Smooth muscle cell (in vitro differentiated cells): ENCODE measurements around the gene AIFM2. TPM values are rescaled to one million over a fixed set of nuclear protein-coding genes. Genes with fewer than 3 reads are reported as not detected.
A peak's percentile ranks its signal among the peaks of the same experiment; 100 is the strongest.

Source experiments
- DNase-seq: peaks from one replicate; lab custom pipeline; 2025; ENCODE audit not compliant: unreplicated experiment; lab: John Stamatoyannopoulos, UW
- H2AFZ ChIP-seq: fragments of 200-600 bp; sonication (generic); 2 replicates; pipeline ENCODE4 v1.6.0; 2016; ENCODE audit warnings: antibody characterized with exemption, low read depth, mild to moderate bottlenecking
- H3F3A ChIP-seq: fragments of 200-600 bp; sonication (generic); 2 replicates; pipeline ENCODE4 v1.6.0; 2017; ENCODE audit warnings: antibody characterized with exemption, low read depth
- H3K27ac ChIP-seq: fragments of 200-600 bp; sonication (generic); 2 replicates; pipeline ENCODE4 v1.5.1; 2016; ENCODE audit warnings: low read depth, mild to moderate bottlenecking
- H3K27me3 ChIP-seq: fragments of 200-600 bp; sonication (generic); 2 replicates; pipeline ENCODE4 v1.6.1; 2016; ENCODE audit warnings: low read depth, mild to moderate bottlenecking
- H3K36me3 ChIP-seq: fragments of 200-600 bp; sonication (generic); 2 replicates; pipeline ENCODE4 v1.5.1; 2016; ENCODE audit warnings: low read depth
- H3K4me1 ChIP-seq: fragments of 200-600 bp; sonication (generic); 2 replicates; pipeline ENCODE4 v1.5.1; 2016; ENCODE audit warnings: low read depth
- H3K4me2 ChIP-seq: fragments of 200-600 bp; sonication (generic); 2 replicates; pipeline ENCODE4 v1.6.0; 2016; ENCODE audit warnings: mild to moderate bottlenecking
- H3K4me3 ChIP-seq: fragments of 200-600 bp; sonication (generic); 2 replicates; pipeline ENCODE4 v1.5.1; 2016; ENCODE audit warnings: mild to moderate bottlenecking
- H3K79me2 ChIP-seq: fragments of 200-600 bp; sonication (generic); 2 replicates; pipeline ENCODE4 v1.6.0; 2016; ENCODE audit warnings: low read depth, mild to moderate bottlenecking
- H3K9ac ChIP-seq: fragments of 200-600 bp; sonication (generic); 2 replicates; pipeline ENCODE4 v1.6.0; 2016; ENCODE audit warnings: low read depth
- H3K9me3 ChIP-seq: fragments of 200-600 bp; sonication (generic); replicated peaks from 2 replicates; pipeline ENCODE4 v1.5.1; 2016; ENCODE audit warnings: low read depth
- H4K20me1 ChIP-seq: fragments of 200-600 bp; sonication (generic); 2 replicates; pipeline ENCODE4 v1.6.0; 2016; ENCODE audit warnings: low read depth
- CTCF ChIP-seq: fragments of 200-600 bp; sonication (generic); IDR thresholded peaks from 2 replicates; pipeline ENCODE4 v1.5.1; 2017; ENCODE audit warnings: borderline replicate concordance, mild to moderate bottlenecking, antibody characterized with exemption; ENCODE audit not compliant: insufficient read depth, poor library complexity, severe bottlenecking
- WGBS: methylation state at CpG from one replicate; pipeline ENCODE4 v1.1.7; 2016; ENCODE audit warnings: low lambda C conversion rate; 5-methylcytosine and 5-hydroxymethylcytosine counted together
- polyA plus RNA-seq: library from polyadenylated mRNA; unstranded; fragments of >200 nt; fragmentation: Nextera tagmentation; extraction: Ambion mirVana; gene quantifications from 2 replicates; pipeline ENCODE4 v1.2.1, GENCODE V29; 2016
- total RNA-seq: library from RNA; depleted of rRNA; stranded (reverse); fragments of >200 nt; gene quantifications from 2 replicates; pipeline ENCODE4 v1.2.3, GENCODE V29; 2014

AIFM2 gene
- total and polyA plus RNA-seq, 2 experiments from 2014 or later, result 2.2 to 3.6 TPM

GRCh38 chr10:70146489-70147258 lies 14.0 kb upstream of the AIFM2 start, which contains the start of gene TYSND1:
Gene TYSND1, minus strand, starts transcription at chr10:70146700. Its CDS starts 114 bp downstream, at chr10:70146586.
- peak; percentile 71 for DNase-seq
- peak; percentile 52 for TF ChIP-seq CTCF
- H3K36me3 ChIP-seq, result peaks cover 7% of the 10 kb centered on the region
- H3K79me2 ChIP-seq, result peaks cover 18% of the 10 kb centered on the region
- no peaks in the 10 kb centered on the region for H3K9me3 ChIP-seq
- no peak within 1 kb of the TSS for H2AFZ ChIP-seq
- peak within 1 kb of the TSS; percentile 99 for H3K4me2 ChIP-seq
- peaks cover 89% of the 10 kb centered on the region for H4K20me1 ChIP-seq
- 2% methylated on average over 38 of the region's 39 CpGs for WGBS
- peak within 1 kb of the TSS; percentile 58 for H3K9ac ChIP-seq
- no peaks in the 10 kb centered on the region for H3K27me3 ChIP-seq
- peak within 1 kb of the TSS; percentile 85 for H3K27ac ChIP-seq
- H3F3A ChIP-seq, result peaks cover 41% of the 10 kb centered on the region
- peaks cover 16% of the 10 kb centered on the region for H3K4me1 ChIP-seq
- H3K4me3 ChIP-seq, result peak within 1 kb of the TSS; percentile 72

DNA sequence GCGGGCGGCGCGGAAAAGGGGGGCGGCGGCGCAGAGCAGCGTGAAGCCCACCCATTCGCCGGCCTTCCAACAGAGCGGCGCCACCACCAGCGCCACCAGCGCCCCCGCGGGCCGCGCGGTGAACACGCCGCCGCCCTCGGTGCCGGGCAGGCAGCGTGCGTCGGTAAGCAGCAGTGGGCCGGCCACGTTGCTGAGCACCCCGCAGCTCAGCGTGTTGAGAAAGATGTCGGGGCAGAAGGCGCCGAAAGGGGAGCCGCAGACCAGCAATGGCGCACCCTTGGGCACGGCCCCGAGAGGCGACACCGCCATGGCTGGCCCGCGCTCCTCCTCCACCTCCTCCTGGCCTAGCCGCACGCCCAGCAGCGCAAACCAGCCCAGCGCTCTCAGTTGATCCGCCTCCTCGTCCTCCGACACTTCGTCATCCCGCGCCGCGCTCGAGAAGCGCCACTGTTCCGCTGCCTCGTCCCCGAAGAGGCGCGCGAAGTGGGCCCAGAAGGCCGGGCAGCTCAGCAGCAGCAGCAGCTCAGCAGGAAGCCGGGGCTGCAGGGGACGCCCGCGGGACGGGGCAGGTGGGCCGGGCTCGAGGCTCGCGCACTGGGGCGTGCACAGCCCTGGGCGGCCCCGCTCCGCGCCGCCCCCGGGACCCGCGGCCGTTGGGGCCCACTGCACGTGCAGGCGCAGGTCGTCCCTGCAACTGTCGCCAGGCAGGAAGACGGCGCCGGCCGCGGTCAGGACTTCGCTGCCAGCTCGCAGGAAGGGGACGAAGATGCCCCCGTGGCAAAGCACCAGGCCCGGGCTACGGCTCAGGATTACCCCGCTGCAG lies 13.3 kb upstream of the AIFM2 start:
- TF ChIP-seq CTCF, result peak; percentile 31
- Histone ChIP-seq H3K4me1 (peaks cover 16% of the 10 kb centered on the region), H3K9ac (peak overlapping the region; percentile 58), H3K79me2 (peaks cover 12% of the 10 kb centered on the region), H2AFZ (no peak overlapping the region), H3K27me3 (no peaks in the 10 kb centered on the region), H3K36me3 (no peaks in the 10 kb centered on the region), H3K4me2 (peak overlapping the region; percentile 99), H3K4me3 (peak overlapping the region; percentile 72), H3K9me3 (no peaks in the 10 kb centered on the region), H3F3A (peaks cover 35% of the 10 kb centered on the region), H3K27ac (peak overlapping the region; percentile 85), H4K20me1 (peaks cover 89% of the 10 kb centered on the region)
- under 1% methylated on average over 76 of the region's 98 CpGs for WGBS
- DNase-seq, result peak; percentile 44

DNA sequence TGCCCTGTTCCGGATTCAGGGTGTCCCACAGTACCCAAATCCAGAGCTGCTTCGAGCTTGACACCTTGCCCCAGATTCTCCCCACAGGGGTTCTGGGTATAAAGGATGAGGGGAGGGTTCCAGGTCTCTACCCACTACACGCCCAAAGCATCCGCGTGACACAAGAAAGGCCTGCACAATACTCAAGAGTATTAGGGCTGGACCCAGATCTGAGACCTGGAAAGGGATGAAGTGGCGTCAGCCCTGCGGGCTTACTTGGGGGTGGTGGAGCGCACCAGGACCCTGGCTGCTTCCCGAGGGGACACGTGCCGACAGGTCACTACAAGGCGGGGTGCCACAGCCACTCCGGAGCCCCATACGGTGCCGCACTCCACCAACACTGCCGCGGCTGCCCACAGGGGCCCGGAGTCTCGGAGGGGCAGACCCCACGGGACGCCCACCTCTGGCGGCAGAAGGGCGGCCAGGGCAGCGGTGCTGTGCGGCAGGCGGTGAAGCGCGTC lies 12.6 kb upstream of the AIFM2 start:
- peaks cover 10% of the 10 kb centered on the region for H3K79me2 ChIP-seq
- H2AFZ ChIP-seq, result no peak overlapping the region
- H3K27me3 ChIP-seq, result no peaks in the 10 kb centered on the region
- peaks cover 29% of the 10 kb centered on the region for H3F3A ChIP-seq
- peak overlapping the region; percentile 58 for H3K9ac ChIP-seq
- no peaks in the 10 kb centered on the region for H3K36me3 ChIP-seq
- H3K4me3 ChIP-seq, result peak overlapping the region; percentile 72
- no peaks in the 10 kb centered on the region for H3K9me3 ChIP-seq
- H4K20me1 ChIP-seq, result peaks cover 87% of the 10 kb centered on the region
- H3K27ac ChIP-seq, result peak overlapping the region; percentile 85
- peaks cover 16% of the 10 kb centered on the region for H3K4me1 ChIP-seq
- H3K4me2 ChIP-seq, result peak overlapping the region; percentile 99
- TF ChIP-seq CTCF, result no peak
- 30% methylated on average over 27 of the region's 28 CpGs for WGBS
- DNase-seq, result no peak
